Prostate gland (tissue), 2 donors: ENCODE data around the gene ZNF276.

Experiments used
- POLR2AphosphoS5 ChIP-seq: sonication (generic); formaldehyde crosslinking; IDR thresholded peaks from one replicate; pipeline ENCODE4 v1.6.1; 2017; ENCODE audit warnings: antibody characterized with exemption
- TF ChIP-seq, protein P1 (sequence below), 4 experiments: fragments of 200-600 bp in 2 of 4; fragments of 450-650 bp in 2 of 4; sonication (generic) in 2 of 4; IDR thresholded peaks; 1 replicate in 3 of 4; 2 replicates in 1 of 4; pipeline ENCODE4 v1.5.1; 2016 to 2019; ENCODE audit warnings: antibody characterized with exemption in 4 of 4, mild to moderate bottlenecking in 2 of 4, moderate library complexity in 2 of 4

DNA sequence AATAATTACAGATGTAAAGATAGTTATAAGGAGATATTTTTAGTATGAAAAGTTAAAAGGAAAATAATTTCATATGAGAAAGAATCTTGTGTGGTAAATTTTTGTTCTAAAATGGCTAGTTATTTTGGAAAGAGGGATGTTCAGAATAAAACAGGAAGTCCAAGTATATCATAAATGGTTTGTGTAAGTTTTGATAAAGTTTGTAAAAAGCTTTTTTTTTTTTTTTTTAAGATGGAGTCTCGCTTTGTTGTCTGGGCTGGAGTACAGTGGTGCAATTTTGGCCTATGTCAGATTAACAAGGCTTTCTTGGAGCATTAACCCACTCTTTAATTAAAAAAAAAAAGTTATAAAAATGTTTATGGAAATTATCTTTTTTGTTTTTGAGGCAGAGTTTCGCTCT lies 43.1 kb upstream of the ZNF276 start:
- TF ChIP-seq, protein P1, sequence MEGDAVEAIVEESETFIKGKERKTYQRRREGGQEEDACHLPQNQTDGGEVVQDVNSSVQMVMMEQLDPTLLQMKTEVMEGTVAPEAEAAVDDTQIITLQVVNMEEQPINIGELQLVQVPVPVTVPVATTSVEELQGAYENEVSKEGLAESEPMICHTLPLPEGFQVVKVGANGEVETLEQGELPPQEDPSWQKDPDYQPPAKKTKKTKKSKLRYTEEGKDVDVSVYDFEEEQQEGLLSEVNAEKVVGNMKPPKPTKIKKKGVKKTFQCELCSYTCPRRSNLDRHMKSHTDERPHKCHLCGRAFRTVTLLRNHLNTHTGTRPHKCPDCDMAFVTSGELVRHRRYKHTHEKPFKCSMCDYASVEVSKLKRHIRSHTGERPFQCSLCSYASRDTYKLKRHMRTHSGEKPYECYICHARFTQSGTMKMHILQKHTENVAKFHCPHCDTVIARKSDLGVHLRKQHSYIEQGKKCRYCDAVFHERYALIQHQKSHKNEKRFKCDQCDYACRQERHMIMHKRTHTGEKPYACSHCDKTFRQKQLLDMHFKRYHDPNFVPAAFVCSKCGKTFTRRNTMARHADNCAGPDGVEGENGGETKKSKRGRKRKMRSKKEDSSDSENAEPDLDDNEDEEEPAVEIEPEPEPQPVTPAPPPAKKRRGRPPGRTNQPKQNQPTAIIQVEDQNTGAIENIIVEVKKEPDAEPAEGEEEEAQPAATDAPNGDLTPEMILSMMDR (IDR thresholded peaks at IDR 0.05), result no peak
- TF ChIP-seq POLR2AphosphoS5, result no peak
